HFFc6 (cell line): ENCODE data around the gene PDS5A. TPM values are rescaled to one million over a fixed set of nuclear protein-coding genes. Genes with fewer than 3 reads are reported as not detected.
A peak's percentile ranks its signal among the peaks of the same experiment; 100 is the strongest.

Experiments
- DNase-seq: peaks from one replicate; pipeline ENCODE4 v3.0.0-alpha.2; 2018
- H3K27ac Mint-ChIP-seq: 2 replicates; pipeline ENCODE4 v1.8.0; 2020; ENCODE audit warnings: mild to moderate bottlenecking, mixed read lengths
- H3K27me3 Mint-ChIP-seq: 2 replicates; pipeline ENCODE4 v1.8.0; 2021; ENCODE audit warnings: mild to moderate bottlenecking, moderate library complexity, mixed read lengths; ENCODE audit not compliant: insufficient read depth
- H3K36me3 Mint-ChIP-seq: 2 replicates; pipeline ENCODE4 v1.8.0; 2021; ENCODE audit warnings: low read depth, mixed read lengths
- H3K4me1 Mint-ChIP-seq: 2 replicates; pipeline ENCODE4 v1.8.0; 2020; ENCODE audit warnings: low read depth, mixed read lengths
- H3K4me3 Mint-ChIP-seq: 2 replicates; pipeline ENCODE4 v1.8.0; 2020; ENCODE audit warnings: mild to moderate bottlenecking, moderate library complexity, mixed read lengths
- H3K9me3 Mint-ChIP-seq: 2 replicates; pipeline ENCODE4 v1.8.0; 2020; ENCODE audit warnings: mild to moderate bottlenecking, mixed read lengths
- CTCF ChIP-seq: fragments of 200-600 bp; sonication (generic); IDR thresholded peaks from 2 replicates; pipeline ENCODE4 v1.5.0; 2021; ENCODE audit warnings: antibody characterized with exemption, mild to moderate bottlenecking
- total RNA-seq, 6 experiments: library from RNA; stranded (reverse); fragmentation: NEBNext Ultra II Directional; extraction: Animal tissue kit (Norgen Biotek cat#: 25700); gene quantifications; 2 replicates in 1 of 6; 3 replicates in 5 of 6; pipeline ENCODE4 v1.2.3, GENCODE V29; 2021

The PDS5A gene
- total RNA-seq, 6 experiments from 2014 or later = 41.0 to 49.8 (median 46.8) TPM

DNA sequence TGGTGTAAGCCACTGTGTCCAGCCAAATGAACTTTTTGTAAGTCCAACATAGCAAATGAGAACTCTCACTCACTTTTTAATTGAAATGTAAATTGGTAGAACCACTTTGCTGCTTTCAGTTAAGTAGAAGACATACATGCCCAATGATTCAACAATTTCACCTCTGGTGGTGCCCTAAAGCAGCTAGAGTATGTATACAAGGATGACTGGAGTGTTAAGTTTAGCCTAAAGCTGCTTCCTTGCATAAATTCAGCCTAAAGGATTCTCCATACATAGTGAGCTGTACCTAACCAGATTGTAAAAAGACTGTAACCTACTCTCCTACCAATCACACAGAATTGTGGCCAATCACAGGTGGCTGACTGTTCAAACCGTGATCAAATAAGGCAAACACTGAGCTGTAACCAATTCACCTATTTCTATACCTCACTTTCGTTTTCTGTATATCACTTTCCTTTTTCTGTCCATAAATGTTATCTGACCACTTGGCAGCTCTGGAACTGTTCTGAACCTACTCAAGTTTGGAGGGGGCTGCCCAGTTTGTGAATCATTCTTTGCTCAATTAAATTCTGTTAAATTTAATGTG is 39.9 kb downstream of the PDS5A start:
- H3K4me3 Mint-ChIP-seq = no peak overlapping the region
- peaks cover 67% of the 10 kb centered on the region for H3K4me1 Mint-ChIP-seq
- H3K27me3 Mint-ChIP-seq = no peaks in the 10 kb centered on the region; the same call in 1 of the 2 replicates
- no peak for TF ChIP-seq CTCF
- peaks cover 13% of the 10 kb centered on the region for H3K36me3 Mint-ChIP-seq
- H3K9me3 Mint-ChIP-seq = no peaks in the 10 kb centered on the region
- H3K27ac Mint-ChIP-seq = no peak overlapping the region
- no peak for DNase-seq

GRCh38 chr4:39936565-39937418 is 40.9 kb downstream of the PDS5A start:
- no peak for TF ChIP-seq CTCF
- Mint-ChIP-seq H3K4me1 (peaks cover 60% of the 10 kb centered on the region), H3K27ac (peak overlapping the region; percentile 16; the same call in 1 of the 2 replicates), H3K27me3 (no peaks in the 10 kb centered on the region; the same call in 1 of the 2 replicates), H3K4me3 (no peak overlapping the region), H3K9me3 (no peaks in the 10 kb centered on the region), H3K36me3 (peaks cover 9% of the 10 kb centered on the region; the same call in 1 of the 2 replicates)
- no peak for DNase-seq

- Mint-ChIP-seq H3K36me3 (peaks cover 9% of the 10 kb centered on the region; the same call in 1 of the 2 replicates), H3K4me3 (peak overlapping the region; percentile 52), H3K27me3 (no peaks in the 10 kb centered on the region; the same call in 1 of the 2 replicates), H3K27ac (peak overlapping the region; percentile 68), H3K4me1 (peaks cover 49% of the 10 kb centered on the region), H3K9me3 (no peaks in the 10 kb centered on the region)
- DNase-seq = peak; percentile 22
- no peak for TF ChIP-seq CTCF
Measured at GRCh38 chr4:39933671-39934590, 43.8 kb downstream of the PDS5A start.

GRCh38 chr4:39932776-39933402 is 44.8 kb downstream of the PDS5A start:
- peaks cover 9% of the 10 kb centered on the region; the same call in 1 of the 2 replicates for H3K36me3 Mint-ChIP-seq
- H3K9me3 Mint-ChIP-seq = no peaks in the 10 kb centered on the region
- DNase-seq = no peak
- H3K27ac Mint-ChIP-seq = peak overlapping the region; percentile 68; the same call in 1 of the 2 replicates
- peaks cover 45% of the 10 kb centered on the region for H3K4me1 Mint-ChIP-seq
- no peaks in the 10 kb centered on the region for H3K27me3 Mint-ChIP-seq
- peak overlapping the region; percentile 52; the same call in 1 of the 2 replicates for H3K4me3 Mint-ChIP-seq
- no peak for TF ChIP-seq CTCF

- H3K36me3 Mint-ChIP-seq = peaks cover 15% of the 10 kb centered on the region
- H3K9me3 Mint-ChIP-seq = no peaks in the 10 kb centered on the region
- H3K27ac Mint-ChIP-seq = no peak overlapping the region
- no peak for TF ChIP-seq CTCF
- peaks cover 34% of the 10 kb centered on the region for H3K4me1 Mint-ChIP-seq
- no peak for DNase-seq
- no peak overlapping the region for H3K4me3 Mint-ChIP-seq
- H3K27me3 Mint-ChIP-seq = no peaks in the 10 kb centered on the region
Measured at GRCh38 chr4:39931441-39931901, 46.2 kb downstream of the PDS5A start.
